ENCODE data around the gene FIBP.

The FIBP gene

DNA sequence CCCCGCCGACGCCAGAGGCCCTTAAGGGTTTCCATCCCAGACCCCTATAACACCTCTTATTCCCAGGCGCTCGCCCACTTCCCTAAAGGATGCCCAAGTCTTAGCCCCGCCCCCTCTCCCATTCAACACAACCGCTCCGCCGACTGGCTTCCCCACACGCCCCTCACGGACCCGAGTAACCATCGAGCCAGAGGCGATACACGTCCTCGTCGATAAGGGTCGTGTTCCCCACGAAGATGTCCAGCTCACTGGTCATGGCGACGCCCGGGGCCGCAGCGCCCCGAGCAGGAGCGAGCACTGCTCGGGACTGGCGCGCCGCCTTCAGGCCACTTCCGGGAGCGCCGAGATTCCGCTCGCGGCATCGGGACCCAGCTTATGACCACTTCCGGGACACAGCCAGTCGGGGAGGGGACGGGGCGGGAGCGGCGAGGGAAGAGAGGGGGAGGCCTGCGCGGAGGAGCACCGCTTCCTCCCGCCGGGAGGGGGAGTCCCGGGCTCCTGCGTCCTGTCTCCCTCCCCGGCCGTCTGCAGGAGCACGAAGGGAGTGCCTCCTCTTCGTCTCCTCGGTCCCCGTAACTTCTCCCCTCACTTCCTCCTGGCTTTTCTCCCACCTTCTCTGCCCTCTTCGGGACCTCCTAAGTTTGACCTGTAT is at the start of gene FIBP:
FIBP (minus strand) TSS at position 309 of the 652 bp plus-strand sequence; CDS start at position 256, 53 bp downstream.
- DNase-seq, result peak; percentile 96

- no peak for DNase-seq
These were observed 49.5 kb upstream of the FIBP start for GRCh38 chr11:65937766-65938165.

- DNase-seq, result no peak
These were observed 45.7 kb upstream of the FIBP start for GRCh38 chr11:65934014-65934413.

DNA sequence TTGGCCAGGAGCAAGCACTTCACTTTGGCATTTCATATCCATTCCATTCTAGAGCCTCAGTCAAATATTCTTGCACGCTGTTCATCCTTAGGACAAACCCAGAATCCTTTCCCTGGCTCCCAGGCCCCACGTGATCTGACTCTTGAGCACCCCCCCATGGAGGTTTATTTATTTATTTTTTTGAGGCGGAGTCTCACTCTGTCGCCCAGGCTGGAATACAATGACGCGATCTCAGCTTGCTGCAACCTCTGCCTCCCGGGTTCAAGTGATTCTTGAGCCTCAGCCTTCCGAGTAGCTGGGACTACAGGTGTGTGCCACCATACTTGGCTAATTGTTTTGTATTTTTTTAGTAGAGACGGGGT is 44.3 kb upstream of the FIBP start:
- no peak for DNase-seq

GRCh38 chr11:65931773-65932557 is 43.7 kb upstream of the FIBP start:
- DNase-seq, result no peak

DNA sequence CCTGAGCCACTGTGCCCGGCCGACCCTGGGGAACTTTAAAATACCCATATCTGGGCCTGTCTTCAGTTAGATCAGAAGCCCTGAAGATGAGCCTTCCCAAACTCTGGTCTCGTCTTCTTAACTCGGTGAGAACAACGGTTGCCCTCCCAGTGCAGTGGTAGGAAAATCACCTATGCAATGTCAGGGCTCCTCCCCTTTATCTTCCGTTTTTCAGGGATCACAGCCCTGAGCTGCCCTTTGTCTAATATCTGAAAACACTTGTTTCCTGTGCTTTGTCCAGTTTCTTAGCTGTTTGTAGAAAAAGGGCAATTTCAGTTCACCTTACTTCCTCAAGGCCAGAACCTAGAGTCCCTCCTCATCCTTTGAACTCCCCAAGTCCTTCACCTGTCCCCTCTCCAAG is 40.4 kb upstream of the FIBP start:
- DNase-seq, result no peak

DNA sequence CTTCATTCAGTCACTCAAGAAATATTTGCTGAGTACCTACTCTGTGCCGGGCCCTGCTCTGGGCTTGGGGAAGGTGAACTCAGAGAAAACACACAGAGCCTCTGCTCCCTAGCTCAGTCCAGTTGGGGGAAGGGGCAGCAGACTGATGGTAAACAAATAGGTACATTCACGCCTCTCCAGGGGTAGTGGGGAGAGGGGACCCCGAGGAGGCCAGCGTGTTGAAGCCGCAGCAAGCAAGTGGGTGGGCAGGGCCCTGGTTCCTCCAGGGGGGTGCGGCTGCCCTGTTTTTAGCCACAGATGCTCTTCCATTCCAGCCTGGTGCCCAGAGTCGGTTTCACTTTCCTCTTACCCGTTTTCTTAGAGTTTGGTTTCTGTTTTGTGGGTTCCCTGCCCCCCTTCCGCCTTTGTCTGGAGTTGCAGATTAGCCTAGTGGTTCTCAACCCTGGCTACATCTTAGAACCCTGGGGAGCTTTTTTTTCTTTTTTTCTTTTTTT is 39.7 kb upstream of the FIBP start:
- peak; percentile 90 for DNase-seq

- DNase-seq, result no peak
These were observed 37.1 kb upstream of the FIBP start for GRCh38 chr11:65925397-65925796.

DNA sequence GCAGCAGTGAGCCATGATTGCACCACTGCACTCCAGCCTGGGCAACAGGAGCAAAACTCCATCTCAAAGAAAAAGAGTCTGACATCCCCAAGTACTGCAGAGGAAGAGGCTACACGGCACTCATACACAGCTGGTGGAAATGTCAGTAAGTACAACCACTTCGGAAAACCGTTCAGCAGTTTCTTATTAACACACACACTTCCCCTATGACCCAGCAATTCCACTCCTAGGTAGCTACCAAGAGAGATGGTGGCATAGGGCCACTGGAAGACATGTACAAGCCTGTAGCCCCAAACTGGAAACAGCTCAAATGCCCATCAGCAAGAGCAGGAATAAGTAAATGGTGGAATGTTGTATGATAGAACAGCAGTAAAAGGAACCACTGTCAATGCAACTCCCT is 34.3 kb upstream of the FIBP start:
- DNase-seq, result no peak

DNA sequence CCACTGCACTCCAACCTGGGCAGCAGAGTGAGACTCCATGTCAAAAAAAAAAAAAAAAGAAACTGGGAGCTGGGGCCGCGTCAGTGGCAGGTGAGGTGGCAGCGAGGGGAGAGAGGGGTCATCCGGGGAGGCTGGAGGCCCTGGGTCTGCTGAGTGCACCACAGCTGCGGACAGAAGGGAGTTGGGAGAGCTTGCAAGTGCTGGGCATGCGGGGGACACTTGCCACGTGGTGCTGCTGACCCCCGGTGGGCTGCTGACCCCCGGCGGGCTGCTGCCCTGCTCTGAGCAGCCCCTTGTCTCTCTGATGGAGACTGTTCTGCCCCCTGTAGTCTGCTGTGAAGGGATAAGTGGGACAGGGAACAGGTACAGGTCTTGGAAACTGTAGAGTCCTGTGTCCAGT is 33.6 kb upstream of the FIBP start:
- no peak for DNase-seq

DNA sequence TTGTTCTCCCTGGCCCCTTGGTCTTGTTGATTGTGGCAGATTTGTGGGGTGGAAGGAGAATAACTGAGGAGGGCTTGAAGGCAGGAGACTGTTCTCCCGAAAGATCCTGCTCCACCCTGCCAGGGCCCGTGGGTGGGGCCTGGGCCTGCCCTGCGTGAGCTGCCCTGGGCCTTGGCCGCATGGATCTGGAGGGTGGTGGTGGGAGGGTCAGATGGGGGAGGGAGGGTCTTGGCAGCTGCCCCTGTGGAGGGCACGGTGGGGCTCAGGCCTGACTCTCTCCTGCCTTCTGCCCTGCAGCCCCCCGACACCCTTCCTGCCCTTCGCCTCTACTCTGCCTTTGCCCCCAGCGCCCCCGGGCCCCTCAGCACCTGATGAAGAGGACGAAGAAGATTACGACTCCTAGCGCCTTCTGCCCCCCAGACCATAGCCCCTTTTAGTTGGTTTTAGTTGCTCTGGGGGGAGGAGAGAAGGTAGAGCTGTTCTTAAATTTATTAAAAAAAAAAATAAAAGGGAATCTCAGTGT is 32.8 kb upstream of the FIBP start:
- no peak for DNase-seq

- DNase-seq, result no peak
These were observed 32.1 kb upstream of the FIBP start for GRCh38 chr11:65920372-65920802.

- peak; percentile 66 for DNase-seq
These were observed 31.5 kb upstream of the FIBP start for GRCh38 chr11:65919573-65920371.

DNA sequence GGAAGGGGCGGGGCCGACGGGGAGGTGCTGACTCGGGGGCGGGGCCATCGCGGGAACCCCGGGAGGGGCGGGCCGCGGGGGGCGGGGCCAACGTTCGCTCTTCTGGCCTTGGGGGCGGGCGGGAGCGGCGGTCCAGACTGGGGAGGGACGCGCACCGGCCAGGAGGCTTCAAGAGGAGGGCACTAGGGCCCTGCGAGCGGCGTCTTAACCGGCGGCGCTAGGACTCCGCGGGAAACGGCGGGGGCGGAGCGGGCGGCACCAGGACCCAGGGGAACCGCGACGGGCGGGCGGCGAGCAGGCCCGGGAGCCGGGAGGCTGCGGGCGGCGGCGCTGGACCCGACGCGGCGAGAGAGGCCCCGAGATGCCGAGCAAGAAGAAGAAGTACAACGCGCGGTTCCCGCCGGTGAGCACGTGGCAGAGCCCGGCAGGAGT is 30.9 kb upstream of the FIBP start, which contains the start of gene DRAP1:
DRAP1 (plus strand) TSS at position 286 of the 432 bp plus-strand sequence; CDS start at position 362, 76 bp downstream.
- peak; percentile 98 for DNase-seq

- no peak for DNase-seq
These were observed 30.2 kb upstream of the FIBP start, which contains the start of gene C11orf68 for GRCh38 chr11:65918211-65919140. TSS of gene C11orf68 (minus strand) at chr11:65919062. CDS start at chr11:65919031, 31 bp downstream.

GRCh38 chr11:65917434-65918210 is 29.4 kb upstream of the FIBP start:
- no peak for DNase-seq

DNA sequence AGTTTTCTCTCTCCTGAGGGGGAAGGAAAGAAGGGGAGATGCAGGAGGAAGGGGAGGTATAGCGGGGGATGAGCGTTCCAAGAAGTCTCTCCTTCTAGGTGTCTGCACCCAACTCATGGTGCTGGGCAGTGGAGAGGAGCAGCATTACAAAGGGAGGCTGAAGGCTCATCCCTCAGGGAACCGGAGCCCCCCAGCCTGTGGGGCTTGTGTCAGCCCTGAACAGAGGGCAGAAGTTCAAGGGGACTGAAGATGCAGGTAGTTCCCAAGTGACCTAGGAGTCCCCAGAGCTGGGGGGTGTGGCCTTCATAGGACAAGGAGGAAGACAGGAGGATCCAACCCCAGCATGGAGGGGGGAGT is 28.8 kb upstream of the FIBP start:
- DNase-seq, result no peak

GRCh38 chr11:65916391-65916790 is 28.1 kb upstream of the FIBP start:
- no peak for DNase-seq

DNA sequence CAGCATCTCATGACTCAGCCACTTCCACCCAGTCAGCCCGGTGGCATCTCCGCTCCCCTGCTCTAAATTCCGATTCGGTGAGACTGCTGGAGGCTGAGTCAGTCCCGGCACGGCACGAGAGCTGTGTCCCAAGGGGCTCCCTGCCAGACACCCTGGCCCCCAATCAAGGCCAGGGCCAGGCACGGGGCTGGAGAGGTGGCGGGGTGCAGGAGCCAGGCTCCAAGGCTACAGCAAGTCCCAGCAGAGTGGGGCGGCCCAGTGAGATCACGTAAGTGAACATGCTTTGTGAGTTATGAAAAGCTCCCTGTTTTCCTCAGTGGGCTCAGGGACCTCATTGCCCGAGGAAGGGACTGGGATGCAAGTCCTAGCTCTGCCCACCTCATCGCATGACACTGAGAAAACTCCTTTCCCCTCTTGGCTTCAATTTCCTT is 27.6 kb upstream of the FIBP start:
- DNase-seq, result no peak

DNA sequence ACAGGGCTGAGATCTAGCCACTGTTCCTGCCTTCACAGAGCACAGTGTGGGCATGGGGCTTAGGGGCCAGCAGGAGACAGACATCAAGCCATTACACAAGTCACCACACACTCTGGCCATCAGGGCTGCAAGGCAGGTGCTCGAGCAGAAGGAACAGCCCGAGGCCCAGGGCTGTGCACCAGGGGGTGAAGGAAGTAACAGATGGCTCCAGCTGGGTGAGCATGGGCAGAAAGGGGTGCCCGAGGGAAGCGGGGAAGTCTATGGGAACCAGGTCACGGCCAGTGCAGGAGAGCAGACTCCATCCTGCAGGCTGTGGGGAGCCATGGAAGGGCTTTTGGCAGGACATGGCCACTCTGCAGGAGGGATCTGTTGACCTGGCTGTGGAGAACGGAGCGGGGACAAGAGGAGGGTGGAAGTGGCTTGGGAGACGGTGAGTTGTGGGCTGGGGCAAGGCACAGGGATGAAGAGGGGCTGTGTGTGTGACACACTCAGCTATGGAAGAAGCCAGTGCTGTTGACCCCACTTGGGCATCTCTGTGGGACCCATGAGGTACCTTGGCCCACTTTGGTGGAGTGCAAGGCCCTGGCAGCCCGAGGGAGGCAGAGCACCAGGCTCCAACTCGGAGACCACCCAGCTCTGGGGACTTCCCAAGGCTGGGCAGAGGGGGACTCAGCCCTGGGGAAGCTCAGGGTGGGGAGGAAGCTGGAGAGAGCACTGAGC is 27.0 kb upstream of the FIBP start:
- DNase-seq, result no peak
